ENCODE data around the gene MAP3K2. TPM values are rescaled to one million over a fixed set of nuclear protein-coding genes. Genes with fewer than 3 reads are reported as not detected.

Gene MAP3K2
- polyA plus RNA-seq, 1 donor from 2014 or later = 37.0 TPM

DNA sequence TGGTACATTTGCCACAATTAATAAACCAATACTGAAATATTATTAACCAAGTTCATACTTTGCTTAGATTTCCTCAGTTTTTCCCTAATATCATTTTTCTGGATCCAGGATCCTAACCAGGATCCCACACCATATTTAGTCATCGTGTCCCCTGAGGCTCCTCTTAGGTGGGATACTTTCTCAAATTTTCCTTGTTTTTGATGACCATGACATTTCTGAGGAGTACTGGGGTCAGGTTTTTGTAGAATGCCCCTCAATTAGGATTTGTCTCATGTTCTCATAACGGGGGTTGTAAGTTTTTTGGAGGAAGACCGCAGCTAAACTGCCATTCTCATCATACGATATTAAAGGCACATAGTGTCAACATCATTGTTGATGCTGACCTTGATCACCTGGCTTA, 78.3 kb downstream of the MAP3K2 start:
- TF ChIP-seq MXI1 (conservative IDR thresholded peaks at IDR 0.05; ENCODE audit: poor library complexity, severe bottlenecking) (no peak), EZH2 (IDR thresholded peaks at IDR 0.05; ENCODE audit: borderline replicate concordance, insufficient read depth, low read length, poor library complexity, severe bottlenecking) (no peak), SMC3 (conservative IDR thresholded peaks at IDR 0.05; ENCODE audit: poor library complexity) (no peak), POLR2AphosphoS5 (IDR thresholded peaks at IDR 0.05) (no peak), TAF1 (IDR thresholded peaks at IDR 0.05; ENCODE audit: low read depth) (no peak), RAD21 (conservative IDR thresholded peaks at IDR 0.05) (no peak), EP300 (conservative IDR thresholded peaks at IDR 0.05; ENCODE audit: poor library complexity, severe bottlenecking) (no peak)
- TF ChIP-seq, protein P1, sequence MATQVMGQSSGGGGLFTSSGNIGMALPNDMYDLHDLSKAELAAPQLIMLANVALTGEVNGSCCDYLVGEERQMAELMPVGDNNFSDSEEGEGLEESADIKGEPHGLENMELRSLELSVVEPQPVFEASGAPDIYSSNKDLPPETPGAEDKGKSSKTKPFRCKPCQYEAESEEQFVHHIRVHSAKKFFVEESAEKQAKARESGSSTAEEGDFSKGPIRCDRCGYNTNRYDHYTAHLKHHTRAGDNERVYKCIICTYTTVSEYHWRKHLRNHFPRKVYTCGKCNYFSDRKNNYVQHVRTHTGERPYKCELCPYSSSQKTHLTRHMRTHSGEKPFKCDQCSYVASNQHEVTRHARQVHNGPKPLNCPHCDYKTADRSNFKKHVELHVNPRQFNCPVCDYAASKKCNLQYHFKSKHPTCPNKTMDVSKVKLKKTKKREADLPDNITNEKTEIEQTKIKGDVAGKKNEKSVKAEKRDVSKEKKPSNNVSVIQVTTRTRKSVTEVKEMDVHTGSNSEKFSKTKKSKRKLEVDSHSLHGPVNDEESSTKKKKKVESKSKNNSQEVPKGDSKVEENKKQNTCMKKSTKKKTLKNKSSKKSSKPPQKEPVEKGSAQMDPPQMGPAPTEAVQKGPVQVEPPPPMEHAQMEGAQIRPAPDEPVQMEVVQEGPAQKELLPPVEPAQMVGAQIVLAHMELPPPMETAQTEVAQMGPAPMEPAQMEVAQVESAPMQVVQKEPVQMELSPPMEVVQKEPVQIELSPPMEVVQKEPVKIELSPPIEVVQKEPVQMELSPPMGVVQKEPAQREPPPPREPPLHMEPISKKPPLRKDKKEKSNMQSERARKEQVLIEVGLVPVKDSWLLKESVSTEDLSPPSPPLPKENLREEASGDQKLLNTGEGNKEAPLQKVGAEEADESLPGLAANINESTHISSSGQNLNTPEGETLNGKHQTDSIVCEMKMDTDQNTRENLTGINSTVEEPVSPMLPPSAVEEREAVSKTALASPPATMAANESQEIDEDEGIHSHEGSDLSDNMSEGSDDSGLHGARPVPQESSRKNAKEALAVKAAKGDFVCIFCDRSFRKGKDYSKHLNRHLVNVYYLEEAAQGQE (IDR thresholded peaks at IDR 0.05; ENCODE audit: borderline replicate concordance) = no peak
- TF ChIP-seq, protein P2, sequence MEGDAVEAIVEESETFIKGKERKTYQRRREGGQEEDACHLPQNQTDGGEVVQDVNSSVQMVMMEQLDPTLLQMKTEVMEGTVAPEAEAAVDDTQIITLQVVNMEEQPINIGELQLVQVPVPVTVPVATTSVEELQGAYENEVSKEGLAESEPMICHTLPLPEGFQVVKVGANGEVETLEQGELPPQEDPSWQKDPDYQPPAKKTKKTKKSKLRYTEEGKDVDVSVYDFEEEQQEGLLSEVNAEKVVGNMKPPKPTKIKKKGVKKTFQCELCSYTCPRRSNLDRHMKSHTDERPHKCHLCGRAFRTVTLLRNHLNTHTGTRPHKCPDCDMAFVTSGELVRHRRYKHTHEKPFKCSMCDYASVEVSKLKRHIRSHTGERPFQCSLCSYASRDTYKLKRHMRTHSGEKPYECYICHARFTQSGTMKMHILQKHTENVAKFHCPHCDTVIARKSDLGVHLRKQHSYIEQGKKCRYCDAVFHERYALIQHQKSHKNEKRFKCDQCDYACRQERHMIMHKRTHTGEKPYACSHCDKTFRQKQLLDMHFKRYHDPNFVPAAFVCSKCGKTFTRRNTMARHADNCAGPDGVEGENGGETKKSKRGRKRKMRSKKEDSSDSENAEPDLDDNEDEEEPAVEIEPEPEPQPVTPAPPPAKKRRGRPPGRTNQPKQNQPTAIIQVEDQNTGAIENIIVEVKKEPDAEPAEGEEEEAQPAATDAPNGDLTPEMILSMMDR (IDR thresholded peaks at IDR 0.05; ENCODE audit: poor library complexity, severe bottlenecking) = no peak
- H3K9ac ChIP-seq (ENCODE audit: low read length) = no peak overlapping the region
- no peak overlapping the region for H2AFZ ChIP-seq (ENCODE audit: low read depth, low read length)
- no peak overlapping the region for H3K27ac ChIP-seq (ENCODE audit: low read length)
- no peak overlapping the region for H3K4me2 ChIP-seq (ENCODE audit: low read length)
- no peaks in the 10 kb centered on the region for H3F3A ChIP-seq (ENCODE audit: insufficient read depth, low read length, poor library complexity, severe bottlenecking)
- H3K27me3 ChIP-seq (ENCODE audit: insufficient read depth, low read depth, low read length) = no peaks in the 10 kb centered on the region
- no peaks in the 10 kb centered on the region for H3K79me2 ChIP-seq (replicated peaks; ENCODE audit: insufficient read depth, low read length)
- peaks cover 6% of the 10 kb centered on the region for H3K36me3 ChIP-seq (ENCODE audit: insufficient read depth, low read length)
- H3K9me2 ChIP-seq (ENCODE audit: insufficient read depth, low read length) = no peaks in the 10 kb centered on the region
- no peak overlapping the region for H3K4me3 ChIP-seq (ENCODE audit: low read length)
- no peaks in the 10 kb centered on the region for H3K9me3 ChIP-seq (ENCODE audit: low read length)
- H4K20me1 ChIP-seq (ENCODE audit: insufficient read depth) = no peaks in the 10 kb centered on the region

DNA sequence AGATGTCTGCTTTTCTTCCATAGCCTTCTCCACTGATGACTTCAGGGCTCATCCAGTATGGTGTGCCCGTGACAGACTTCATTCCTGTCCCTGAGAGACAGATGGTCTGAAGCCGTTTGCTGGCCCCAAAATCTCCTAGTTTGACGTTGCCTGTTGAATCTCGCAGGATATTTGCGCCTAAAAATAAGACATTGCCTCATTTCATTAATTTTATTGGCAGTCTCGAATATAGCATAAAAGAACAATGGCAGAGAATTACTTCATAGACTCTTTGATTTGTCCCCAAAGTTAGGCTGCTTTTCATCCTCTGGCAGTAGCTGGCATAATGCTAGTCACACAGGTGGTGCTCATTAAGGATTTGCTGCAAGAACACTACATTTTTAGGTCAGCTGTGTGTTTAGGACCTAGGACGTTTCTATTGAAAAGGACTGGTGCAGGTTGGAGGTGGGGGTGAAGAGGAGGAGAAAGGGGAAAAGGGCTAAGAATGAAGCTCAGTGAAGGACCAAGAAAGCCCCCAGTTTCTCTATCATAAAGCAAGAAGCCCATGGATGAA, 79.1 kb downstream of the MAP3K2 start:
- Histone ChIP-seq H3K4me2 (ENCODE audit: low read length) (no peak overlapping the region), H4K20me1 (ENCODE audit: insufficient read depth) (no peaks in the 10 kb centered on the region), H3K4me3 (ENCODE audit: low read length) (no peak overlapping the region), H3K36me3 (ENCODE audit: insufficient read depth, low read length) (peaks cover 3% of the 10 kb centered on the region), H3K9me3 (ENCODE audit: low read length) (no peaks in the 10 kb centered on the region), H3K9ac (ENCODE audit: low read length) (no peak overlapping the region), H2AFZ (ENCODE audit: low read depth, low read length) (no peak overlapping the region), H3F3A (ENCODE audit: insufficient read depth, low read length, poor library complexity, severe bottlenecking) (no peaks in the 10 kb centered on the region), H3K79me2 (replicated peaks; ENCODE audit: insufficient read depth, low read length) (no peaks in the 10 kb centered on the region), H3K9me2 (ENCODE audit: insufficient read depth, low read length) (no peaks in the 10 kb centered on the region), H3K27me3 (ENCODE audit: insufficient read depth, low read depth, low read length) (no peaks in the 10 kb centered on the region), H3K27ac (ENCODE audit: low read length) (no peak overlapping the region)
- TF ChIP-seq EP300 (conservative IDR thresholded peaks at IDR 0.05; ENCODE audit: poor library complexity, severe bottlenecking) = no peak
- no peak for TF ChIP-seq POLR2AphosphoS5 (IDR thresholded peaks at IDR 0.05)
- TF ChIP-seq SMC3 (conservative IDR thresholded peaks at IDR 0.05; ENCODE audit: poor library complexity) = no peak
- TF ChIP-seq, protein P2 (IDR thresholded peaks at IDR 0.05; ENCODE audit: poor library complexity, severe bottlenecking) = no peak
- TF ChIP-seq, protein P1 (IDR thresholded peaks at IDR 0.05; ENCODE audit: borderline replicate concordance) = no peak
- no peak for TF ChIP-seq RAD21 (conservative IDR thresholded peaks at IDR 0.05)
- no peak for TF ChIP-seq TAF1 (IDR thresholded peaks at IDR 0.05; ENCODE audit: low read depth)
- TF ChIP-seq EZH2 (IDR thresholded peaks at IDR 0.05; ENCODE audit: borderline replicate concordance, insufficient read depth, low read length, poor library complexity, severe bottlenecking) = no peak
- TF ChIP-seq MXI1 (conservative IDR thresholded peaks at IDR 0.05; ENCODE audit: poor library complexity, severe bottlenecking) = no peak
